Ovary (tissue), 9 donors: ENCODE data around the gene MAT2A. TPM values are rescaled to one million over a fixed set of nuclear protein-coding genes. Genes with fewer than 3 reads are reported as not detected.

ENCODE experiments used
- DNase-seq, 5 donors: peaks; one replicate each; pipeline ENCODE4 v3.0.0-alpha.2; 2019 to 2020
- H3K27ac ChIP-seq, 2 donors: fragments of 200-600 bp; one replicate each; pipeline versions ENCODE4 v1.5.1 to v1.8.0; 2019 to 2022
- H3K27me3 ChIP-seq: fragments of 200-600 bp; one replicate; pipeline ENCODE4 v1.8.0; 2022
- H3K36me3 ChIP-seq: fragments of 200-600 bp; sonication (generic); one replicate; pipeline ENCODE4 v1.5.1; 2019
- H3K4me1 ChIP-seq: one replicate; pipeline ENCODE4 v1.8.1; 2013; ENCODE audit warnings: mild to moderate bottlenecking, moderate library complexity; ENCODE audit not compliant: insufficient read depth
- H3K4me3 ChIP-seq: fragments of 200-600 bp; sonication (generic); one replicate; pipeline ENCODE4 v1.5.1; 2017
- H3K9me3 ChIP-seq, 2 donors: fragments of 200-600 bp in 1 of 2; sonication (generic) in 1 of 2; one replicate each; pipeline versions ENCODE4 v1.5.1 to v1.8.1; 2013 to 2019; ENCODE audit warnings: mild to moderate bottlenecking in 1 of 2, moderate library complexity in 1 of 2
- EP300 ChIP-seq: sonication (generic); formaldehyde crosslinking; IDR thresholded peaks from one replicate; pipeline ENCODE4 v1.6.1; 2017; ENCODE audit warnings: antibody characterized with exemption
- POLR2A ChIP-seq: fragments of 450-650 bp; IDR thresholded peaks from one replicate; pipeline ENCODE4 v1.6.1; 2017; ENCODE audit warnings: antibody characterized with exemption, mild to moderate bottlenecking, moderate library complexity
- WGBS, 3 donors: extraction: QIAGEN DNeasy Blood & Tissue Kit in 1 of 3; methylation state at CpG; one replicate each; pipeline versions ENCODE4 v1.1.5 to v1.1.7; 2013 to 2017; 5-methylcytosine and 5-hydroxymethylcytosine counted together
- intact Hi-C, 4 donors: fragments of 100-400 bp; cut with DNase I; formaldehyde crosslinking; loops; one replicate each; pipeline versions ENCODE4 v1.11.0 to v1.15.1; 2022 to 2023
- polyA plus RNA-seq, 2 donors: library from polyadenylated mRNA; stranded (reverse); fragments of 200-250 nt in 1 of 2; fragments of 350-450 nt in 1 of 2; fragmentation: Illumina TruSeq in 1 of 2; extraction: RNeasy Lipid Tissue Mini Kit (QIAGEN cat#74804) in 1 of 2; gene quantifications; one replicate each; pipeline ENCODE4 v1.2.3, GENCODE V29; 2013 to 2014
- total RNA-seq, 7 donors: library from RNA; depleted of rRNA in 2 of 7; stranded (reverse); fragments of >200 nt in 2 of 7; fragmentation: NEBNext Ultra II Directional in 3 of 7; extraction: Animal tissue kit (Norgen Biotek cat#: 25700) in 3 of 7; gene quantifications; one replicate each; pipeline versions ENCODE4 v1.1.0 to v1.2.4, GENCODE V29; 2016 to 2023
- TF ChIP-seq, protein P1 (sequence below), 3 donors: fragments of 450-650 bp in 2 of 3; fragments of 200-600 bp in 1 of 3; IDR thresholded peaks; one replicate each; pipeline versions ENCODE4 v1.5.1 to v1.8.0; 2016 to 2022; ENCODE audit warnings: antibody characterized with exemption in 3 of 3, mild to moderate bottlenecking in 1 of 3
- donor health status: DM: no; HTN: no; CAD: no; lungs with moderate emphysema.
- donor health status: DM: no; HTN: no; CAD: no.
- donor health status: Bipolar disorder and iron deficiency.
- donor health status: DM: yes; HTN: yes; CAD: no.
- donor health status: DM: no; HTN: no; CAD: no.
- donor health status: DM: yes; HTN: yes; CAD: no.

The MAT2A gene
- total and polyA plus RNA-seq, 9 donors: 70.8 to 766 (median 224) TPM

DNA sequence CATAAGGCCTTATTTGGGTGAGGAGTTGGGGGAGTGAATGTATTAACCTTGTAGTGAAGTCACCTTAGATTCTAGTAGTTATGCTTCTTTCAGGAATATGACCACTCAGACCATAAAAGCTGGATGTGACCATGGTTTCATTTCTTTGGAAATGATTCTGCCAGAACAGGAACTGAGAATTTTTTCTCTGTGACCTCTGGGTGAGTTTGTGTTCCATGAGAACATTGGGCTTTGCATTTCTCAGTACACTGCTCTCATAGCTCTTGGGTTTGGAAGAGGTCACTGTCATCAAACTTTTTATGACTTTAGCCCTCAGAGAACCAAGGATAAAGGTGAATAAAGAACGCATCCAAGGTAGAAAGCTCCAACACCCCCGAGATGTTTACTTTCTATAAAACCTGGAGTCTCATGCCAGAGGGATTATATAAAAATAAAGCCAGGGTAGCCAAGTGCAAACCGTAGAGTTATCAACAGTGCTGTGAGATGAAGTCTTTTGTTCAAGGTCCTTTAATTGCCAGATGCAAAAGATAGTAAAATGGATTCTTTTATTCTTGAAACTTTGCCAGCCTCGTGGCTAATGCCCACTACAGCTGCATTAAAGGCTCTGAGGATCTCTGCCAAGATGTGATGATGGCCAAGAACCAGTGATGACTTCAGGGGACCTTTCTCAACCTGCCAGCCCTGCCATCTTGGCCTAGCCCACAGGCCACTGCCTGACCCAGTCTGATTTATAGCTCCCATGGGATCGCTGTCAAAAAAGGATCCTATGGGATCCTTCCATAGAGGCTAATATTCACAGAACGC, 27.8 kb upstream of the MAT2A start:
- DNase-seq: no peak
- intact Hi-C loops: no loop called here
- Histone ChIP-seq H3K4me3 (no peak overlapping the region), H3K27me3 (no peaks in the 10 kb centered on the region), H3K4me1 (peaks cover 5% of the 10 kb centered on the region), H3K27ac (no peak overlapping the region), H3K9me3 (no peaks in the 10 kb centered on the region), H3K36me3 (no peaks in the 10 kb centered on the region)
- WGBS, 3 donors: 46 to 65% (median 63%) methylated on average over 6 of the region's 6 CpGs
- TF ChIP-seq POLR2A (no peak), EP300 (no peak)

DNA sequence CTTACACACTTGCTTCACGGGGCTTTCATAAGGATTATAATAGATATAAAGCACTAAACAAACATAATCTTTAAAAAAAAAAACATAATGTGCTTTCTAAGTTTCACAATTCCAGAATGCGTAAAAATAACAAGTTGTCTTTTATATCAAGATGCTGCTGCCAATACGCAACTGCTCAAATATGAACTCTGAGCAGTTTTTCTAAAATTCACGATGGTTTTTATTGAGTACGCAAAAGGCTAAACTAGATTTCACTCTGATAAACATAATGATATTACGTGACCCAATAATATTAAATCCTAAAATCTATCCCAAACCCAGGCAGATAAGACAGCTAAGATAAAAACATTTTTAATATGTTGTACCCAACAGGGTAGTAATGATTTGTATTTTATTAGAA, 24.6 kb upstream of the MAT2A start:
- 80 to 87% (median 83%) methylated on average over 6 of the region's 6 CpGs for WGBS, 3 donors
- Histone ChIP-seq H3K9me3 (no peaks in the 10 kb centered on the region), H3K27me3 (no peaks in the 10 kb centered on the region), H3K4me3 (no peak overlapping the region), H3K4me1 (no peaks in the 10 kb centered on the region), H3K36me3 (no peaks in the 10 kb centered on the region), H3K27ac (no peak overlapping the region)
- TF ChIP-seq POLR2A (no peak), EP300 (no peak)
- TF ChIP-seq, protein P1, sequence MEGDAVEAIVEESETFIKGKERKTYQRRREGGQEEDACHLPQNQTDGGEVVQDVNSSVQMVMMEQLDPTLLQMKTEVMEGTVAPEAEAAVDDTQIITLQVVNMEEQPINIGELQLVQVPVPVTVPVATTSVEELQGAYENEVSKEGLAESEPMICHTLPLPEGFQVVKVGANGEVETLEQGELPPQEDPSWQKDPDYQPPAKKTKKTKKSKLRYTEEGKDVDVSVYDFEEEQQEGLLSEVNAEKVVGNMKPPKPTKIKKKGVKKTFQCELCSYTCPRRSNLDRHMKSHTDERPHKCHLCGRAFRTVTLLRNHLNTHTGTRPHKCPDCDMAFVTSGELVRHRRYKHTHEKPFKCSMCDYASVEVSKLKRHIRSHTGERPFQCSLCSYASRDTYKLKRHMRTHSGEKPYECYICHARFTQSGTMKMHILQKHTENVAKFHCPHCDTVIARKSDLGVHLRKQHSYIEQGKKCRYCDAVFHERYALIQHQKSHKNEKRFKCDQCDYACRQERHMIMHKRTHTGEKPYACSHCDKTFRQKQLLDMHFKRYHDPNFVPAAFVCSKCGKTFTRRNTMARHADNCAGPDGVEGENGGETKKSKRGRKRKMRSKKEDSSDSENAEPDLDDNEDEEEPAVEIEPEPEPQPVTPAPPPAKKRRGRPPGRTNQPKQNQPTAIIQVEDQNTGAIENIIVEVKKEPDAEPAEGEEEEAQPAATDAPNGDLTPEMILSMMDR (IDR thresholded peaks at IDR 0.05): no peak
- intact Hi-C loops: no loop called here
- no peak for DNase-seq

DNA sequence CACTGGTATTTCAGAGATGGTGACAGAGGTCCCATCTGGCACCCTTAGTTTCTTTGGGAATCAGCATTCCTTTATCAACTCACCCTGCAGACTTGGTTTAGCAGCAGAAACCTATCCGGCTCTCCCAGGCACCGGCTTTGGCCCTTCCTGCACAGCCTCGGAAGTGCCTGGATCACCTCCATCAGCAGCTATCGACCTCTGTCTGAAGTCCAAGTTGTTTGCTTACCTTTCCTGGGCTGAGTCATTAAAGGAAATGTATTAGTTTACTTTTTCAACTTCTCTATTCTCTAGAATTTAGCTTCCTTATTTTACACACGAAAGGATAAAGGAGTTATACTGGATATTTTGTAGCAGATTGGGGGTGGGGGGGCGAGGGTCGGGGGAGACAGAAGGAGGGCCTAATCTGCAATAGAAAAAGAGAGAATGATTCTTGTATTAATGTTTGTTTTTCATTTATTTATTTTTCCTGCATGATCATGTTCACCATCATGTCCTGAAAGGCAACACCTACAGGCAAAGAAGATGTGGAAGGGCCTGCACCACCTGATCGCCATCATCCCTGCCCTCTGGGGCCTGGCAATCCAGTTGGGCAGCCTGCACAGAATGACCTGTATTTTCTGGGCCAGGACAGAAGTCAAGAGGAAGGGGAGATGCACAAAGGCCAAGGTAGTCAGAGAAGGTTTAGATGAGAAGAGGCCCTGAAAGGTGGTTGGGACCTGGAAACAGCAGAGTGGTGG, 22.1 kb upstream of the MAT2A start:
- Histone ChIP-seq H3K4me3 (no peak overlapping the region), H3K27ac (no peak overlapping the region), H3K27me3 (no peaks in the 10 kb centered on the region), H3K9me3 (no peaks in the 10 kb centered on the region), H3K36me3 (no peaks in the 10 kb centered on the region), H3K4me1 (no peaks in the 10 kb centered on the region)
- TF ChIP-seq POLR2A (no peak), EP300 (no peak)
- TF ChIP-seq, protein P1 (IDR thresholded peaks at IDR 0.05): no peak
- WGBS, 3 donors: 54 to 72% (median 64%) methylated on average over 8 of the region's 8 CpGs
- intact Hi-C loops: no loop called here
- no peak for DNase-seq

DNA sequence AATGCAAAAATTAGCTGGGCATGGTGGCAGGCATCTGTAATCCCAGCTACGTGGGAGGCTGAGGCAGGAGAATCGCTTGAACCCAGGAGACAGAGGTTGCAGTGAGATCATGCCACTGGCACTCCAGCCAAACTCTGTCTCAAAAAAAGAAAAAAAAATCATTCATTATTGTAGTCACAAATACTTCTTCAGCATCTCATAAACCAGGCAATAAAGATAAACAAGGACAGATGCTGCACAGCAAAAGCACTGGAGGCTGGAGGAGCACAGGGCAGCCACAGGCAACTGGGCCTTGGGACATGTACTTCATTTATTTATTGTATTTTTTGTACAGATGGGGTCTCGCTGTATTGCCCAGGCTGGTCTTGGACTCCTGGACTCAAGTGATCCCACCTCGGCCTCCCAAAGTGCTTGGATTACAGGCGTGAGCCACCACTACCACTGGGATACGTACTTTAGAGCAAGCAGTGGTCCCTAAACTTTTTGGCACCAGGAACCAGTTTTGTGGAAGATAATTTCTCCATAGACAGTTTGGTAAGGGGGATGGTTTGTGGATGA, 16.8 kb upstream of the MAT2A start:
- intact Hi-C loops: loop anchor here in 1 of 4 donors (10.0 kb wide), 1 partner anchor 47 kb away; no protein-coding TSS in a partner anchor
- H3K4me3 ChIP-seq: no peak overlapping the region
- peaks cover 5% of the 10 kb centered on the region for H3K4me1 ChIP-seq
- 93 to 95% (median 95%) methylated on average over 6 of the region's 6 CpGs for WGBS, 3 donors
- no peaks in the 10 kb centered on the region for H3K27me3 ChIP-seq
- DNase-seq: no peak
- no peaks in the 10 kb centered on the region for H3K9me3 ChIP-seq
- no peaks in the 10 kb centered on the region for H3K36me3 ChIP-seq
- H3K27ac ChIP-seq: no peak overlapping the region
- TF ChIP-seq POLR2A: no peak
- TF ChIP-seq EP300: no peak
- TF ChIP-seq, protein P1 (IDR thresholded peaks at IDR 0.05): no peak
